GM12874 (cell line): Measurements from ENCODE around the gene SMYD3.

Experiments used
- TF ChIP-seq, protein P1 (sequence below): IDR thresholded peaks from 2 replicates; pipeline ENCODE4 v1.5.1; 2011; ENCODE audit warnings: low read depth, mild to moderate bottlenecking, control low read depth, low read length, moderate library complexity; ENCODE audit not compliant: insufficient read depth

Gene SMYD3

DNA sequence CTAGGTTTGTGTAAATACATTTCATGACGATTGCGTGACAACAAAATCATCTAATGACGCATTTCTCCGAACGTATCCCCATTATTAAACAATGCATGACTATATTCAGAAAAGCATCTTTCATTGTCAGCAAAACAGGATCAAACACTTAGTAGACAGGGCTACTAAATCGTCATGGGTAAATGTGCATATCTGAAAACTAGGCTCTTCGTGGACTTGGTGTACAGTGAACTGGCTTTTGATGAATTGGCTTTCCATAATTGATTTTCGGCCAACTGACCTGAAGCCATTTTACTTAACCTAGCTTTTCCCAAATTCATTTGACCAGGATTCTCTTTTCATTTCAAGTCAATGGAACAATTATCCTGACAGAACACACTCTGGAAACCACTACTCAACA, 665.0 kb downstream of the SMYD3 start:
- TF ChIP-seq, protein P1, sequence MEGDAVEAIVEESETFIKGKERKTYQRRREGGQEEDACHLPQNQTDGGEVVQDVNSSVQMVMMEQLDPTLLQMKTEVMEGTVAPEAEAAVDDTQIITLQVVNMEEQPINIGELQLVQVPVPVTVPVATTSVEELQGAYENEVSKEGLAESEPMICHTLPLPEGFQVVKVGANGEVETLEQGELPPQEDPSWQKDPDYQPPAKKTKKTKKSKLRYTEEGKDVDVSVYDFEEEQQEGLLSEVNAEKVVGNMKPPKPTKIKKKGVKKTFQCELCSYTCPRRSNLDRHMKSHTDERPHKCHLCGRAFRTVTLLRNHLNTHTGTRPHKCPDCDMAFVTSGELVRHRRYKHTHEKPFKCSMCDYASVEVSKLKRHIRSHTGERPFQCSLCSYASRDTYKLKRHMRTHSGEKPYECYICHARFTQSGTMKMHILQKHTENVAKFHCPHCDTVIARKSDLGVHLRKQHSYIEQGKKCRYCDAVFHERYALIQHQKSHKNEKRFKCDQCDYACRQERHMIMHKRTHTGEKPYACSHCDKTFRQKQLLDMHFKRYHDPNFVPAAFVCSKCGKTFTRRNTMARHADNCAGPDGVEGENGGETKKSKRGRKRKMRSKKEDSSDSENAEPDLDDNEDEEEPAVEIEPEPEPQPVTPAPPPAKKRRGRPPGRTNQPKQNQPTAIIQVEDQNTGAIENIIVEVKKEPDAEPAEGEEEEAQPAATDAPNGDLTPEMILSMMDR: no peak

DNA sequence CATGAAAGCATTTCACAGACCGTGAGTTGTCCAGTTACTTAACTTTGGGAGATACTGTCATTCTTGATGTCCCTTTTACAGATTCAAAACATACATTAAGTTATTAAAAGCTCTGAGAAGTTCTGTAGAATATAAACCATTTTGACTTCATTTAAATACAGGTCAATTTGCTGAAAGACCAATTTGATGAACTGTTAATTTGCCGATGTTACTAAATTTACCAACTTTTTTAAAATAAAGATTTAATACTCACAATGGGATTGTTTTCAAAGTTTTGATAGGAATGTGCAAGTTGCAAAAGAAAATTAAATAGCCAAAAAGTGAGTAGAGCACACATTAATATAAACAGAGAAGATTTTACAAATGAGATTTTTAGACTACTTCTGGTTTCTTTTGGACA, 666.1 kb downstream of the SMYD3 start:
- TF ChIP-seq, protein P1: no peak

DNA sequence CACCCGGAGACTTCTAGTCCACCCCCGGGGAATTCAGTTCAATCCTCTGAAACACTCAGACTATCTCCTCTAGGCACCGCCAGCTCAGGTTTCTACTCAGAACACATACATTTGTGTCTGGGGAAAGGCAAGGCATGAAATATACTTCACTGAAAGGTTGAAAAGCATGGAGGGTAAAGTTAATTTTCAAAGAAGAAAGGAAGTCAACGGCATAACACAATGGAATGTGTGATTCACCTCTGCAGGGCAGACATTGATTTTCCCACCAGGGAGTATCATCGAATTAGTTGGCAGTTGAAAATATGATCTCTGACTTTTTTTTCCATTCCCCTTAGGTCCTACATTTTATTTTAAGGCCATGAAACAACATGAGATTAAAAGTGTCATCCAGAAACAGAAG, 669.4 kb downstream of the SMYD3 start:
- TF ChIP-seq, protein P1: no peak

DNA sequence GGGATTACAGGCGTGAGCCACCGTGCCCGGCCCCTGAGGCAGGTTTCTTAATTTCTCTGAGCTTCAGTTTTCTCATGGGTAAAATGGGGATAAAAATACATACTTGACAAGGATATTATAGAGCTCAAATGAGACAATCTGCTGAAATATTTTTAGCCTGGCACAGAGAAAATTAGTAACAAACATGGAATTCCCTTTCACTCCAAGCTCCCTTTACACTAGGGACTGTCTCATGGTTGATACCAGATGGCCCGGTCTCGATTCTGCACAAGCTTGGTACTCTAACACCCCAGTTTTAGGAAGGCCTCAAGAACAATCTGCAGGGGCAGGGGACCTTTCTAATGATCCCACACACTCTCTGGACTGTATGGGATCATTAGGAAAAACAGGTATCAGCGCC, 671.7 kb downstream of the SMYD3 start:
- TF ChIP-seq, protein P1: no peak

DNA sequence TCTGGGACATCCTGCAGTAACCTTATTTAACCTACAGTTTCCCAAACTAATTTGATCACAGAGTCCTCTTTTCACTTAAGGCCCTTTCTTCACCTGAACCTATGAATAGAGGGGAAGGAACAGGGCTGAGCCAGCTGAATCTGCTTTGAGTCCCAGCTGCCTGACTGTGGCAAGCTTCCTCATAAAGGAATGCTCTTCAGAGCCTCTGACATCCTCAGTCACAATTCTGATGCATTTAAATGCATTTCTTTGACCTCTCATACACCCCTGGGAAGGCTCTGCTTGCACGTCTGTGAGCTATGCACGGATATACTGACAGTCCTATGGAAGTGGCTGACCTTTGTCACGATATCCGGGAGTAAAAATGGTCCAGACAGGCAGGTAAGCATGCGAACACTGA, 673.1 kb downstream of the SMYD3 start:
- TF ChIP-seq, protein P1: no peak

DNA sequence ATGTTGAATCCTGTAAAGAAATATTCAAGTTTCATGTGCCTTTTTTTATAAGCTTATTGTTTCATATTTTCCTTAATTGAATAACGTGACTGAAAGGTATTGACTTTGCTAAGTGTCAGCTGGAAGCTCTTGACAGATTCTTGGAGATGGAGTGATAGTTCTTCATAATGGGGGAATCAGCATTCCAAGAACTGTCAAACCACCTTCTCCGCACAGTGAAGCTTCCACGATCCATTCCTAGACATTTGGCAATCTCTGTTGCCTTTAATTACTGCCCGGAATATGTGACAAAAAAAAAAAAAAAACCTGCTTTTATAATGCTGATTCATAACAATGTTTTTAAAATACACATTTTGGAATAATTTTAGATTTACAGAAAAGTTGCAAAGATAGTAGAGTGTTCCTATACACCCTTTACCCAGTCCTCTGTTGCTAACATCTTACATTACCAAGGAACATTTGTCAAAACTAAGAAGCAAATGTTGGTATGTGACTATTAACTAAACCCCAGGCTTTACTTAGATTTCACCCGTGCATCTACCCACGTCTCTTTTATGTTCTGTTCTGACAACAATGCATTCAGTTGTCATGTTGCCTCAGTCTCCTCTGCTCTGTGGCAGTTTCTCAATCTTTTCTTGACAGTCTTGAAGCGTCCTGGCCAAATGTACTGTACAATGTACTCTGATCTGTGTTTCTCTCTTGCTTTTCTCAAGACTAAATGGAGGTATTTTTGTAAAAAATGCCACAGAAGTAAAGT, 674.1 kb downstream of the SMYD3 start:
- TF ChIP-seq, protein P1: no peak

DNA sequence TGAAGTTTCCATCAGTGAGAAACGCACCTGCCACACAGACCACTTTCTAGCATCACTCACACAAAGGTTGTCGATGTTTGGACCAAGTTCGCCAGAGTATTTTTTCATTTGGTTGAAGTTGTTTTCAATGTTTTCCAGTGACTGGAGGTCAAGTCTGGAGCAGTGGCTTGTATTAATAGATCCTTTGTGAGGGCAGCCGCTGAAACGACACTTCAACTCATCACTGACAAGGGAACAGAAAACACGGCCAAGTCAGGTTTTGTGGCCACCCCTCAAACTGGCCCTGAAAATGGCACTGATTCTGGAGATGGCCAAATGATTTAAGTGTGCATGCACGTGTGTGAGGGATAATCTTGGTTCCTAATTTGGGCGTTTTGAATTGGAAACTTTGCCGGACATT, 675.6 kb downstream of the SMYD3 start:
- TF ChIP-seq, protein P1: no peak
